Fibroblast of pulmonary artery (primary cell): ENCODE measurements around the gene FAM83D.
A peak's percentile ranks its signal among the peaks of the same experiment; 100 is the strongest.

Experiments used
- DNase-seq: peaks from one replicate; pipeline ENCODE4 v3.0.0-alpha.2; 2010; ENCODE audit warnings: low read depth
- H3K4me3 ChIP-seq: replicated peaks from 2 replicates; pipeline ENCODE4 v1.5.1; 2011; ENCODE audit warnings: low read depth, mild to moderate bottlenecking, control low read depth, low read length, moderate library complexity
- TF ChIP-seq, protein P1 (sequence below): IDR thresholded peaks from 2 replicates; pipeline ENCODE4 v1.5.1; 2011; ENCODE audit warnings: mild to moderate bottlenecking, control low read depth, low read length, inconsistent platforms; ENCODE audit errors: missing control alignments

The FAM83D gene

DNA sequence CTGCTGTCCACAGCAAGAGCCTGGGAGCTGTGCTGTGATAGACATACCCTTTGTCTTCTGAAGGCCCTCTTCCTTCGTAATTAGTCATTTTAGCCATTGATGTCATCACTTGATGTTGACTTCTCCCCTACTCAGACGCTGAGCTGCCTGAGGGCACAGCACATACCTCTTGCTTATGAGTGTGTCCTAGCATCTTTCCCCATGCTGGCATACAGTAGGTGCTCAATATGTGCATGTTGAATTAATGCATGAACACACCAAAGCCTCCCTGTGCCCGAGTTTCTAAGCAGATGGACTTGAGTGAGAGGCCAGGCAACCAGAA, 35.8 kb upstream of the FAM83D start:
- TF ChIP-seq, protein P1, sequence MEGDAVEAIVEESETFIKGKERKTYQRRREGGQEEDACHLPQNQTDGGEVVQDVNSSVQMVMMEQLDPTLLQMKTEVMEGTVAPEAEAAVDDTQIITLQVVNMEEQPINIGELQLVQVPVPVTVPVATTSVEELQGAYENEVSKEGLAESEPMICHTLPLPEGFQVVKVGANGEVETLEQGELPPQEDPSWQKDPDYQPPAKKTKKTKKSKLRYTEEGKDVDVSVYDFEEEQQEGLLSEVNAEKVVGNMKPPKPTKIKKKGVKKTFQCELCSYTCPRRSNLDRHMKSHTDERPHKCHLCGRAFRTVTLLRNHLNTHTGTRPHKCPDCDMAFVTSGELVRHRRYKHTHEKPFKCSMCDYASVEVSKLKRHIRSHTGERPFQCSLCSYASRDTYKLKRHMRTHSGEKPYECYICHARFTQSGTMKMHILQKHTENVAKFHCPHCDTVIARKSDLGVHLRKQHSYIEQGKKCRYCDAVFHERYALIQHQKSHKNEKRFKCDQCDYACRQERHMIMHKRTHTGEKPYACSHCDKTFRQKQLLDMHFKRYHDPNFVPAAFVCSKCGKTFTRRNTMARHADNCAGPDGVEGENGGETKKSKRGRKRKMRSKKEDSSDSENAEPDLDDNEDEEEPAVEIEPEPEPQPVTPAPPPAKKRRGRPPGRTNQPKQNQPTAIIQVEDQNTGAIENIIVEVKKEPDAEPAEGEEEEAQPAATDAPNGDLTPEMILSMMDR: no peak
- no peak overlapping the region for H3K4me3 ChIP-seq
- no peak for DNase-seq

DNA sequence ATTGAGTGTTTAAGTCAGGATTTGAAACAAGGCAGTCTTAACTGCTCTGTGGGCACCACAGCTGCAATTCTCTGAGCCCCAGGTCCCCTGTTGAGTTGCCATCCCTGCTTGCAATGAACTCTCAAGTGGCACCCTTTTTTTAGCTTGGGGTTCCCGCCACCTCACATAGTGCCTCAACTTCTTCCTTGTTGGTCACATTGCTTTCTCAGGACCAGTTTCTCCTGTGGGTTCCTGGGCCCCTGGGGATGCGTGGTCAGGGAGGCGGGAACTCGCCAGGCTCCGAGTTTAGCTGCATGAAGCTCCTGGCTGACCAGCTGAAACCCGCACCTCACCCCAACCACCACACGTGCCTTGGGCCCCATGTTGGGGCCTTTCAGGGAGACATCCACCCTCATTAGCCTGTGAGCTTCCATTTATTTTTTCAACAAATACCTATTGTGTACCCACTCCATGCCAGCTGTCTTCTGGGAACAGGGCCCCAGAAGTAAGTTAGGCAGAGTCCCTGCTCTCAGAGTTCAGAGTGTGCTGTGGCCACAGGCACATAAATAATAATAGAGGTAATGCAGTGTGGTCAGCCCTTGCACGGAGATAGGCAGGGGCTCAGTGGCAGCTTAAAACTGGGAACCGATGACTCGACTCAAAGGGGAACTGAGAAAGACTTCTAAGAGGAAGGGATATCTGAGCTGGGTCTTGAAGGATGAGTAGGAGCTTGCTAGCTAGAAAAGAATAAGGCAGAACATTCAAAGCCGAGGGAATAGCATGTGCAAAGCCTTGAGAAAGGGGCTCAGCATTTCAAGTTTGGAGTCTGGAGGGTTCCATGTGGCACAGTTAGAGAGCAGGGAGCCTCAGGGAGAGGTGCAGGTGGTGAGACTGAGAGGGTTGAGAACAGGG, 33.9 kb upstream of the FAM83D start:
- DNase-seq: no peak
- TF ChIP-seq, protein P1: no peak
- H3K4me3 ChIP-seq: no peak overlapping the region

DNA sequence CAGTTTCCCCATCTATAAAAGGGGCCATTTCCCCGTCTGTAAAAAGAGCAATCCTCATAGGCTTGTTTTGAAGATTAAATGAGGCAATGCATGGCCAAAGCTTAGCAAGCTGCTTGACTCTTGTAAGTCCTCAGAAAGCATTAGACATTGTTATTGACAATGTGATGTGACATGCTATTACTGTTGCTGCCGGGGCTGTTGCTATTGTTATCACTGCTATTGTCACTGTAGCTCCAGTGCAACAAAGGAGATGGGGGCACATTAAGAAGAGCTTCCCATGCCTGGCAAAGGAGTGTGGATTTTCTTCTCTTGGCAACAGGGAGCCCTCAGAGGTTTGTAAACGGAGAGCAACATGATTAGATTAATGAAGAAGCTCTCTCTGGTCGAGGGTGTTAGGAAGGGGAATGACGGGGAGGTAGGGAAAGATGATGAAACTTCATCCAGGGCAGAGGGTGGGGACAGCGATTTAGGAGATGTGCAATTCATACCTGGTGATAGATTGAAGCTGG, 33.1 kb upstream of the FAM83D start:
- no peak overlapping the region for H3K4me3 ChIP-seq
- DNase-seq: no peak
- TF ChIP-seq, protein P1: no peak

- peak; percentile 55 for DNase-seq
- TF ChIP-seq, protein P1: peak; percentile 90
- no peak overlapping the region for H3K4me3 ChIP-seq
Measured at GRCh38 chr20:38893565-38894090, 32.6 kb upstream of the FAM83D start.

GRCh38 chr20:38894091-38894847, 31.9 kb upstream of the FAM83D start:
- H3K4me3 ChIP-seq: no peak overlapping the region
- TF ChIP-seq, protein P1: no peak
- no peak for DNase-seq

GRCh38 chr20:38895098-38895949, 30.9 kb upstream of the FAM83D start:
- DNase-seq: no peak
- H3K4me3 ChIP-seq: no peak overlapping the region
- TF ChIP-seq, protein P1: no peak
